Medulla oblongata (tissue), 1 donor: Measurements from ENCODE around the gene CEBPG.

Experiments used
- DNase-seq: peaks from one replicate; pipeline ENCODE4 v3.0.0-alpha.2; 2015; ENCODE audit errors: extremely low spot score

The CEBPG gene

GRCh38 chr19:33394723-33395560 is 21.4 kb downstream of the CEBPG start:
- DNase-seq, result no peak

DNA sequence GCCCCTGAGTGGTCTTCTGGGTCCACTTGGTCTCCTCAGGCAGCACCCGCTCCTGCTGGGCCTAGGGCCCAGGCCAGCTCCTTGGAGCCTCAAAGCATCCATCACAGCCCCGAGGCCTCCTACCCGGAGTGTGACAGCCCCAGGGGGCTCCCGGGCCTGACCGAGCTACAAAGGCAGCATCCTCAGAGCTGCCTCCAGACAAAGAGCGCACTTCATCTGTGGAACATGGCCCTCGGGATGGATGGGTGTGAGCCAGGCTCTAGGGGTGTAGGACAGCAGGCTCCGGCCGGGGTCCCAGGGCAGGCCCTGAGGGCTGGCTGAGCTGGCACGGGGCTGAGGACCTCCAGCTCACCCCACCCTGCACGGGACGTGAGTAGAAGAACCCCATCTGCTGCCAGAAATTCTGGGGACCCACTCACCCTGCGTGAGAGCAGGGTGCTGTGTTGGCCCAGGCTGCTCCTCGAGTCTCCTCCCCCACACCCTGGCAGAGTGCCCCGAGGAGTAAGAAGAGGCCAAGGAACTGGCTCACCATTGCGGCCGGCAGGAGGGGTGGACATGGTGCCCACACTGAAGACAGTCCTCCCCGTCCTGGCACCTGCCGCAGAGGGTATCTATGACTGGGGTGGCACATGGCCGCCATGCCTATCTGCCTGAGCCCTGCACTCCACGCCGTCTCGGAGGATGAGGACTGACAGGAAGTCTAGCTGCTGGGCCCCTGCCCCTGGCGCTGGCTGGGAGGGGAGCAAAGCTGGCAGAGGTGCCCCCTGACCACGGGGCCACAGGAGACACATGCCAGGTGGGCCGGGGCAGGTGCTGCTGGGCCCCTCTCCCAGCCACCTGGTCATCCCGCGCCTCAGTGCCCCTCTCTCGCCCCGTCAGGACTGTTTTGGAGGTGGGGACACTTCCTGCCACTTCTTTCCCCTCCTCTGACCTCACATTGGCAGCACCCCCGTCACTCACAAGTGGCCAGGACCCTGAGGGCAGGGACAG is 22.3 kb downstream of the CEBPG start:
- DNase-seq, result peak; percentile 47

DNA sequence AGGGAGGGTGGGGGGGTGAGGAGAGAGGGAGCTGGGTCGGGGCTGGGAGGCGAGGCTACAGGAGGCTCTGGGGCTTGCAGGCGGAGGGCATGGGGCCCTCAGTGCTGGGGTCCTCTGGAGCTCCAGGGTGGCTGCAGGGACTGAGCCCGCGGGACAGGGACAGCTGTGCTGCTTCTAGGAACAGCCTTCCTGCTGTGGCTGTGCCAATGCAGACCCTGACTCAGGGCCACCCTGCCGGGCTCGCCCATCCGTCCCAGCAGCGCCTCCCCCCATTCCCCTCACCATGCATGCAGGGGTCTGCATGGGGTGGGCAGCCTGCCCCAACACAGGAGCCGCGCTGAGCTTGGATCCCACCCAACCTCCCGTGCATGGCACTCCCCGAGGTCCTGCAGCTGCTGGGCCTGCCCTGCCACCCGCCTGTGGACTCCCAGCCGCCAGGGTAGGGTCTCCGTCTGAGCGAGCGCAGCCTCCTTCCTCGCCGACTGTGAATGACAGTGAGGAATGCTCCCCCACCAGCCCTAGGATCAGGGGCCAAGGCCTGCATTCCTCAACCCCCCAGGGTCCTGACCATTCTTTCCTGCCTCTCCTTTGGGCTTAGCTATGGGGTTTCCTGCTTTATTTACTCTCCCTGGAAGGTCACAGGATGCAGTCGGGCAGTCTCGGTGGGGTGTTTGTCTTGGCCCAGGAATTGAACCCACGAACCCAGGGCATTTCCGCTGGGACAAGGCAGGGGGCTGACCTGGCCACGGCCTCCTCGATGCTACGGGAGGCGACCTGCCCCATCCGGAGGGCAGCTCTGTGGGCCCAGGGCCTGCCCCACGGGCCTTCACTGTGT is 23.4 kb downstream of the CEBPG start:
- no peak for DNase-seq

DNA sequence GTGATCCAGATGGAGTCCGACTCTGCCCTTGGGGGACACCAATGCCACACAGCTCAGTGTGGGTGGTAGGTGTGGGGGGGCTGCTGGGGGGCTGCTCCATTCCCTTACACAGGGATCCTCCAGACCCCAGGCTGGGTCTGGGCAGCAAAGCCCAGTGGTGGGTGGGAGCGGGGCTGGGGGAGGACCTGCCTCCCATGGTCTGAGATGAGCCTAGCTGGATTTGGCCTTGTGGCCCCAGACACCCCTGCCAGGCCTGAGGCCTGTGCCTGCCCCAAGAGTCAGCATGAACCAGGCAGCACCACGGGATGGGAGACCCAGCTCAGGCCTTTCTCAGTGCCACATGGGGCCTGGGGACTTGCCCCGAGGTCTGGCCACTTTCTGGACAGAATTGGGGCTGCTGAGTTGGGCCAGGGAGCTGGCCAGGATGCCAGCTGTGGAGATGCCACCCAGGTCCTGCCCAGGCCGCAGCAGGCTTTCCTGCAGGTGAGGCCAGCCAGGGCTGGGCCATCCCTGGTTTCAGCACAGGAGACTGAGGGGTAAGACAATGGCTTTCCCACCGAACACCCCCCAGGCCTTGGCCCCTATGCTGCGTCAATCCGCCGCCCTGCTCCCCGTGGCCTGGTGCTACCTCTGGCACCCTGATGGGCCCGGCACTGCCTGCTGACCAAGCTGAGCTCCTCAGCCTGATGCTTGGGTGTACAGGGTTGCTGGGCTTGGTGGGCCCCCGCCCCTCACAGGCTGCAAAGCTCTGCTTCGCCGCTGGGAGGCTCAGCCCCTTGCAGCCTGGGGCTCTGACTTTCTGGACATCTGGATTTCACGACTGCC is 24.2 kb downstream of the CEBPG start:
- no peak for DNase-seq

GRCh38 chr19:33398361-33399060 is 25.0 kb downstream of the CEBPG start:
- no peak for DNase-seq

DNA sequence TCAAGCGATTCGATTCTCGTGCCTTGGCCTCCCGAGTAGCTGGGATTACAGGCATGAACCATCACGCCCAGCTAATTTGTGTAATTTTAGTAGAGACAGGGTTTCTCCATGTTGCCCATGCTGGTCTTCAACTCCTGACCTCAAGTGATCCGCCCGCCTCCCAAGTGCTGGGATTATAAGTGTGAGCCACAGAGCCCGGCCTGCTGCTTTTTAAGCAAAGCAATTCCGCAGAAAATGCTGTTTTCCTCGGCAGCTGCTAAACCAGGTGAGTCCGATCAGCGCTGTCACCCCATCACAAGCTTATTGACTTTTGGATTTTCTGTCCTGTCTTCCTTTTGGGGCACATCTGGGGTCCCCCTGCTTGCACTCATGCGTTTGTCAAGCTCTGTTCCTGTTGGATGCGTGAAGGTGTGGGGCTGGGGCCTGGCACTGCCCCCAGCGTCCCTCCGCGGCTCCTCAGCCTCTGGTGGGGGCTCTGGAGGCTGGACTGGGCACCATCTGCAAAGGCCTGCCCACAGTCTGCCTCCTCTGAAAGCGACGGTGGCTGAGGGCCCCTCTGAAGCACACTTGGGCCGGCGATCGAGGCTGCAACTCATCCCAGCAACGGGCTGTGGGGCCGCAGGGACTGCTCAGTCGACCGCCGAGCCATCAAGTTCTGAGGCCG is 25.7 kb downstream of the CEBPG start:
- no peak for DNase-seq

DNA sequence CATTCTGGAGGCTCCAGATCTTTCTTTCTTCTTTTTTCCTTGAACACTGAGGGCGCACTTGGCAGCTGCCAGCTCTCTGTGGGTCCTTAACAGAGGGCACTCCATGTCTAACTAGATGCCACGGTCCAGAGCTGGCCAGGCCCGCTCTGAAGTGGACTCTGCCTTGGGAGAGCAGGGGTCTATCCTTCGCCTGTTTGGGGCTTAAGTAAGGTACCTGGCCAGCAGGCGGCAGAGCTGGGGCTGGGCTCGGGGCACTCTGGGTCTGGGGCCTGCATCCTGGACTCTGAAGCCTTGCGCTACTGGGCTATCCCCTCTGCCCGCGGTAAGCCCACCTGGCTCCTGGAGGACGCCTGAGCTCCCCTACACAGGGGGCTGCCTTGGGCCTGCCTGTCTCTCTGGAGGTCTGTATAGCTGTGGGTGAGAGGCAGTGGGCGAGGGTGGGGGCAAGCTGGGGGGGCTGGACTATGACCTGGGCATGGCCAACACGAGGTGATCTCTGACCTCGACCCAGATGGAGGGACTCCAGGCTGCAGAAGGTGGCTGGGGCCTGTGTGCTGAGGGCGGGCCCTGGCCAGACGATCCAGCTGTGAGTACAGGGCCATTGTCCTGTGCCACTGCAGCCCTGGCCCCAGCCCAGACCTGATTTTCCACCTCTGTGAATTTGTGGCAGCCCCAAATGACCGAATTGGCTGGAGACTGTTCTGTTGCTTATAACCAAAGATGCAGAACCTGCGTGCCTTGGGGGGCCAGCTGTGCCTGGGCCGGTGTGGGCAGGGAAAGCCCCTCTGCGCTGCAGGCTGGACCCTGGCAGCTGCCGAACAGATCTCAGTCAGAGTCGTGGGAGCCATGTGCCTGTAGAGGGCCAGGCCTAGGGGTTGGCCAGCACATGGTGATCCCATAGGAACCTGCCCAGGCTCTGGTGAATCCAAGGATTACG is 26.5 kb downstream of the CEBPG start:
- DNase-seq, result no peak

- DNase-seq, result no peak
Observed at GRCh38 chr19:33400856-33401682, 27.6 kb downstream of the CEBPG start.

DNA sequence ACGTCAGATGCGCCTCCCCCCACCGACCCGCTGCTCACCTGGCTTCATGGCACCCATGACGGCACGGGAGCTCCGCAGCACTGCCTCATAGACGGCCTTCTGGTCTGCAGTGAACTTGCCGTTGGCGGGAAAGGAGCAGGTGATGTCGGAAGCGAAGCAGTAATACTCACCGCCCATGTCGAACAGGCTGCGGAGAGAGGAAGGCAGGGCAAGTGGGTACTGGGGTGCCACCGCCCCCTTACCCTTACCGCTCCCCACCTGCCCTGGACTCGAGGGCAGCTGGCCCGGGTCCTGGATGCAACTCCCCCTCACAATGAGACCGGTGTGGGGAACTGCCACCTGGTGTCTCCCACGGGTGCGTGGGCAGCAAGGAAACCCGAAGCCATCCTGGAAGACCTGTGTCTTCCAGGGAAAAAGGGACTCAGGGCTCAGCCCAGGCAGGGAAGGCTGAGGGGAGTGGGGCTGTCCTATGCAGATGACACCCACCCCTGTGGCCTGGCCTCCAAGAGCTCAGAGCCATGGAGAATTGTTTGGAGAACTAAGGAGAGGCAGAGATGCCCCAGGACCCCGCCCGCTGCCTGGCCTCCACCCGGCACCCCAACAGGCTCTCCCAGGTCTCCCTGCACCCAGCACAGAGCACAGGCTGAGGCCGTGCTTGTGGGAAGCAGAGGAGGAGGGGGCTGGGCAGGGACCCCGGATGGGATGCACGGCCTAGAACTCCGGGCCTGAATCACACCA is 28.3 kb downstream of the CEBPG start:
- DNase-seq, result no peak

DNA sequence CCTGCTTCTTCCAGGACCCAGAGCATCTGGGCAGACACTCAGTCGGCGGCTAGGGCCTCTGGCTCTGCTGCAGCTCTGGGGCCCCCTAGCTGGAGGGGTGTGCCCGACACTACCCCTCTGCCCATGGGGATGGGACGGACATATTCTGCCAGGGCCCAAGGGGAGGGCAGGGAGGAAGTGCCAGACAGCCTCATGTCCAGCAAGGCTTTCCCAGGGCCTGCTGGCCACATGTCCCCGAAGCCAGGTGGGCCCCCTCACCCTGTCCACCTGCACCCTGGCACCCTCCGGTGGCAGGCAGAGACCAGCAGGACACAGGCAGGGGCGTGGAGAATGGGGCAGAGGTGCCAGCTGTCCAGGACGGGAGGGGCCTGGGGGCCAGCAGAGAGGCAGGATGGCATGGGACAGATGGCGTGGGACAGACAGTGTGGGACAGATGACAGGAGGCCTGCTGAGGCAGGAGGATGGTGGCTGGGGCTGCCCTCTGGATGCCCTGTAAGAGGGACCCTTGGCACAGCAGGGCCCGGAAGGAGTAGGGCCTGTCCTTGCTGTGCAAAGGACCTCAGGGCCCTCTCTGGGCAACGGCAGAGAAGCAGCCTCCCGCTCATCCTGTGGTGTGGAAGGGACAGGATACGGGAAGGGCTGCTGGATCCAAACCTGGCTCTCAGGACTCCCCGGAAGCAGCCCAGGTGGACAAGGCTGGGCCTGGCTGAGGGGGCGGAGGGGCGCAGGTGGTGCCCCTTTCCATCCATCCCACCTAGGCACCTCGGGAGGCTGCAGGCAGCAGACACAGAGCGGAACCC is 29.1 kb downstream of the CEBPG start:
- peak; percentile 57 for DNase-seq

GRCh38 chr19:33403221-33403972 is 29.9 kb downstream of the CEBPG start:
- no peak for DNase-seq

GRCh38 chr19:33403973-33404304 is 30.4 kb downstream of the CEBPG start:
- no peak for DNase-seq

GRCh38 chr19:33404506-33405253 is 31.2 kb downstream of the CEBPG start:
- DNase-seq, result peak; percentile 52

DNA sequence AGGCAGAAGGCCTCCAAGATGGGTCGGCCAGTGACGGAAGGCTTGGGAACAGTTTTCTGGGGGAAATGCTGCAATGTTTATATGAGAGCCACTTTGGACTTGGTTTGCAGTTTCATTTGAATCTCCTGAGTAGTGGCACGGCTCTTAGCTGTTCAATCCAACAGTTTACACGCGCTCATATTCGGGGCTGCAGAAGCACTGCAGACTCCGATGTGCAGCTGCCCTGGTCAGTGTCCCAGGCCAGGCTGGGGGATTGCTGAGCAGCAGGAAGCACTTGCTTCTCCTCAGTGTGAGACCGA is 31.7 kb downstream of the CEBPG start:
- DNase-seq, result no peak
